HG03159 (cell line): ENCODE measurements around the gene LEMD2.

Experiments used
- ATAC-seq: cut with Tn5 transposase; IDR thresholded peaks from one replicate; pipeline ENCODE4 v1.9.1; 2021; ENCODE audit warnings: mild to moderate bottlenecking, moderate library complexity; ENCODE audit not compliant: unreplicated experiment

Gene LEMD2

GRCh38 chr6:33759887-33760629 lies 28.9 kb downstream of the LEMD2 start:
- ATAC-seq, result no peak

GRCh38 chr6:33758815-33759216 lies 30.1 kb downstream of the LEMD2 start:
- no peak for ATAC-seq

- no peak for ATAC-seq
Measured at GRCh38 chr6:33757906-33758305, 31.0 kb downstream of the LEMD2 start.

- ATAC-seq, result no peak
Measured at GRCh38 chr6:33757113-33757512, 31.8 kb downstream of the LEMD2 start.

- no peak for ATAC-seq
Measured at GRCh38 chr6:33756211-33756954, 32.5 kb downstream of the LEMD2 start.

GRCh38 chr6:33755070-33755869 lies 33.7 kb downstream of the LEMD2 start:
- ATAC-seq, result no peak

- ATAC-seq, result no peak
Measured at GRCh38 chr6:33754222-33754621, 34.7 kb downstream of the LEMD2 start.

- ATAC-seq, result no peak
Measured at GRCh38 chr6:33752646-33753015, 36.3 kb downstream of the LEMD2 start.

- ATAC-seq, result no peak
Measured at GRCh38 chr6:33751771-33752645, 36.9 kb downstream of the LEMD2 start.

GRCh38 chr6:33750244-33750991 lies 38.5 kb downstream of the LEMD2 start:
- ATAC-seq, result no peak

GRCh38 chr6:33749401-33749800 lies 39.5 kb downstream of the LEMD2 start:
- ATAC-seq, result no peak

GRCh38 chr6:33748841-33749240 lies 40.1 kb downstream of the LEMD2 start:
- no peak for ATAC-seq

- ATAC-seq, result no peak
Measured at GRCh38 chr6:33747823-33748222, 41.1 kb downstream of the LEMD2 start.

GRCh38 chr6:33746651-33747100 lies 42.3 kb downstream of the LEMD2 start, which contains the start of gene IP6K3:
Gene IP6K3, minus strand, starts transcription at chr6:33746905. Its CDS starts 11,429 bp downstream, at chr6:33735476.
- no peak for ATAC-seq

GRCh38 chr6:33746036-33746600 lies 42.8 kb downstream of the LEMD2 start:
- ATAC-seq, result no peak

GRCh38 chr6:33745548-33745947 lies 43.4 kb downstream of the LEMD2 start:
- no peak for ATAC-seq

- ATAC-seq, result no peak
Measured at GRCh38 chr6:33744895-33745546, 43.9 kb downstream of the LEMD2 start.

GRCh38 chr6:33744001-33744848 lies 44.7 kb downstream of the LEMD2 start:
- ATAC-seq, result no peak
